Suppressor macrophage treated with lipopolysaccharide for 1 hour (primary cell): ENCODE results near the gene STK32C.
A peak's percentile ranks its signal among the peaks of the same experiment; 100 is the strongest.

Source experiments
- DNase-seq, 3 donors: peaks; one replicate each; pipeline ENCODE4 v3.0.0-alpha.2; 2020 to 2022

The STK32C gene

GRCh38 chr10:132264306-132264950 lies 43.3 kb downstream of the STK32C start:
- DNase-seq = no peak

- no peak for DNase-seq
Observed at GRCh38 chr10:132263866-132264265, 43.9 kb downstream of the STK32C start.

DNA sequence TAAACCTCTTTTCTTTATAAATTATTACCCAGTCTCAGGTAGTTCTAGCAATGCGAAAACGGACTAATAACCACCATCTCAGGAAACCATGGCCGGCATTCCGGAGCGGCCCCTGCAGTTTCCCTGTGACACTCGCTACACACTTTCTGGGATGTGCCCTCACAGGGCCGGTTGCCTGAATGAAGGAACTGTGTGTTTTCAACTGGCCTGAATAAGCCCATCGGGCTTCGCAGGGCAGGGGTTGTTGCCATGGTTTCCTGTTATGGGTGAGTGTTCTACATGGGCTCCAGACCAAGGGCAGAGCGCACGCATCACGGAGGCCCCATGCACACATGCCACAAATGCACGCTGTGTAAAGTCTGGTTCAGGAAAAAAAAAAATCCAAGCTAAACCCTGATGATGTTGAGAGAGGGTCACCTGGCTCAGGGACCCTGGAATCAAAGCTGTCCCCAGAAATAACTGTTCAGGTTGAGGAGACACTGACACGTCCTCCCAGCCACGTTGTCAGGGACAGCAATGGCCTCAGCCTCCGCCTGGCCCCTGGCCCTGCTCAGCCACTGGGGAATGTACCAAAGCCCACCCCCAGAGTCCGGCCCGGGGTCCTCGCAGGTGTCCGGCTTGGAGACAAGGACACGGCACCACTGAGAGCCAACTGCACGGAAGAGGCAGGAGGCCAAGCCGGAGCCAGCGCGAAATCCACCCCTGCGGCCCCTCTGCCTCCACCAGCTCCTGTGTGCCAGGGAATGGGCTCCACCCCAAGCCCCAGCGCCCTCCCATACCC lies 47.9 kb downstream of the STK32C start:
- no peak for DNase-seq

DNA sequence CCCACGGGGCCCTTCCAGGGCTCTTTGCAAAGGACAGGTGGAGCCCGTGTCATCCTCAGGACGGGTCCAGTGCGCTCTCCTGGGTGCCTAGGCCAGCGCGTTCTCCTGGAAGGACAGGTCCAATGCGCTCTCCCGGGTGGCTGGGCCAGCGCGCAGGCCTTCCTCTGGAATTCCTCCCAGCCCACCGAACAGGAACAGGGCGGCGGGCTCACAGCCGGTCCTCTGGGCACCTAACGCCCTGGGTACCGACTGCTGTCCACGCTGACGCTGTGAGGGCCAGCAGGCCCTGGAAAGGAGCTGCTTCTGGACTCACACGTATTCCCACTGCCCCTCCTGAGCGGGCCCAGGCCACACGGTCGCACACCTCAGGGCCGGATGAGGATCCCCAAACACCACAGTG lies 49.3 kb downstream of the STK32C start:
- no peak for DNase-seq

GRCh38 chr10:132257907-132258306 lies 49.8 kb downstream of the STK32C start:
- no peak for DNase-seq

- peak; percentile 37 to 60 (median 54) for DNase-seq
Observed at GRCh38 chr10:132257271-132257670, 50.5 kb downstream of the STK32C start.

- no peak for DNase-seq
Observed at GRCh38 chr10:132256866-132257265, 50.9 kb downstream of the STK32C start.

- no peak for DNase-seq
Observed at GRCh38 chr10:132255489-132256344, 52.0 kb downstream of the STK32C start.

- peak in 1 of 3 donors; percentile 24 for DNase-seq
Observed at GRCh38 chr10:132254841-132255240, 52.9 kb downstream of the STK32C start.

DNA sequence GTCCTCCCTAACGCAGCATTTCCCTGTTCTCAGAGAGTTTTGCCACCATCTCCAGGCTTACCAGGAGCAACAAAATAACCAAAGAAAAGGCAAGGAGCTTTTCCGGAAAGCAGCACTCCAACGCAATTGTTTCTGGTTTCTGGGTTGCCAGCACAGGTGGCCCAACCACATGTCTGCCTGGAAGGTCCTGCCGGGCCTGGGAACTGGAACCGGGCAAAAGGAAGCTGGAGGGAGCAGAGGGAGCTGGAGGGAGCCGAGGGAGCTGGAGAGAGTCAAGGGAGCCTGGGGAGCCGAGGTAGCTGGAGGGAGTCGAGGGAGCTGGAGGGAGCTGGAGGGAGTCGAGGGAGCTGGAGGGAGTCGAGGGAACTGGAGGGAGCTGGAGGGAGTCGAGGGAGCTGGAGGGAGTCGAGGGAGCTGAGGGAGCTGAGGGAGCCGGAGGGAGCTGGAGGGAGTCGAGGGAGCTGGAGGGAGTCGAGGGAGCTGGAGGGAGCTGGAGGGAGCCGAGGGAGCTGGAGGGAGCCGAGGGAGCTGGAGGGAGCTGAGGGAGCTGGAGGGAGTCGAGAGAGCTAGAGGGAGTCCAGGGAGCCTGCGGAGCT lies 54.6 kb downstream of the STK32C start:
- DNase-seq = no peak

DNA sequence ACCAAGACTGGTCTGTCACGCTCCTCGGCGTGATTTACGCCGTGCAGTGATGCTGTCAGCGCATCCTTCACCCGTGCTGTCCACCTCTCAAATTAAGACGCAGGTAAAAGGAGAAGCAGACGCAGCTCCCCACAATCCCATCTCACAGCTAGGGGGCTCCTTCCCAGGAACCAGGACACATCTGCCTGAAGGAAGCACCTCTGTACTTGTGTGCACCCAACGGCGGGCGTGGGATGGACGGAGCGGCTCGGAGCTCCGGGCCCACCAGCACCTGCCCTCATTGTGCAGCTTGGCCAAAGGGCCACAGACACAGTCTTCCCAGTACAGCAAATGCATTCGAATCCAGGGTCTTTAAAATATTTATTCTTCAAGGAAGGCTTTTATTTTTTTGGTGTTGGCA lies 55.3 kb downstream of the STK32C start:
- DNase-seq = no peak

- DNase-seq = no peak
Observed at GRCh38 chr10:132251928-132252327, 55.8 kb downstream of the STK32C start.

DNA sequence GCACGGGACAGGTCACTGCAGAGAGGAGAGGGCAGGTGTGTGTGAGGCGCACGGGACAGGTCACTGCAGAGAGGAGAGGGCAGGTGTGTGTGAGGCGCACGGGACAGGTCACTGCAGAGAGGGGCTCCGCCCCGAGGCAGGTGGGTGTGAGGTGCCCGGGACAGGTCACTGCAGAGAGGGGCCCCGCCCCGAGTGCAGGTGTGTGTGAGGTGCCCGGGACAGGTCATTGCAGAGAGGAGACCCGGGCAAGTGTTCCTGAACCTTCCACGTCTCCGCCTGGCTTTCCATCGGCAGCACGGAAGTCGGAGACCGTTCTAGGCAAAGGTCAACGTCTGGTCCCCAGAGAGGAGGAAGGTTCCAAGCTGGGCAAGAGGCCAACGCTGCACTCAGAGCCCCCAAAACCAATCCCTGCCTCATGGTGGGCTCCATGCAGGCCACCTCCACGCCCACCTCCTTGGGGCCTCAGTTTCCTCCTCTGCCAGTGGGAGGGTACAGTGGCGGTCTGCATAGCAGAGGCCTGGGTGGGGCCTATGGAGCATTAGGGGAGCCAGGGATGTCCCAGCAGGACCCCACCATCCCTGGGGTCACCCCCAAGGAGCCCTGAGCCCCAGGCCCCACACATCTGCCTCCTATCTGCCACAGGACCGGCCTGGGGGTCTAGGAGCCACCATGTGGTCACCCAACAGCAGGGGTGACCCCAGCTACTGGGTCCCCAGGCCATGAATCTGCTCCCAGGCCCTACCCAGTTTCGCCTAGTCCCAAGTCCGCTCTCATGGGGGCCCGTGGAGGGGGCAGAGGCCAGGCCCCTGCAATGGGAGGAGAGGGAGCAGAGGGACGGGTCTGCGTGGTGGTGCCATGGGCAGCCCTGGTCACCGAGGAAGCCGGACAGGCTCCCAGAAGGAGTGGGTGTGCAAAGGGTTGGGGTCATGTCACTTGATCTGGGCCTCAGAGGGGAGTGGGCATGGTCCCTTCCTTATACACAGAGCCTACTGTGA lies 57.0 kb downstream of the STK32C start:
- no peak for DNase-seq

- no peak for DNase-seq
Observed at GRCh38 chr10:132249824-132250375, 57.9 kb downstream of the STK32C start.

GRCh38 chr10:132249226-132249724 lies 58.5 kb downstream of the STK32C start:
- DNase-seq = no peak

DNA sequence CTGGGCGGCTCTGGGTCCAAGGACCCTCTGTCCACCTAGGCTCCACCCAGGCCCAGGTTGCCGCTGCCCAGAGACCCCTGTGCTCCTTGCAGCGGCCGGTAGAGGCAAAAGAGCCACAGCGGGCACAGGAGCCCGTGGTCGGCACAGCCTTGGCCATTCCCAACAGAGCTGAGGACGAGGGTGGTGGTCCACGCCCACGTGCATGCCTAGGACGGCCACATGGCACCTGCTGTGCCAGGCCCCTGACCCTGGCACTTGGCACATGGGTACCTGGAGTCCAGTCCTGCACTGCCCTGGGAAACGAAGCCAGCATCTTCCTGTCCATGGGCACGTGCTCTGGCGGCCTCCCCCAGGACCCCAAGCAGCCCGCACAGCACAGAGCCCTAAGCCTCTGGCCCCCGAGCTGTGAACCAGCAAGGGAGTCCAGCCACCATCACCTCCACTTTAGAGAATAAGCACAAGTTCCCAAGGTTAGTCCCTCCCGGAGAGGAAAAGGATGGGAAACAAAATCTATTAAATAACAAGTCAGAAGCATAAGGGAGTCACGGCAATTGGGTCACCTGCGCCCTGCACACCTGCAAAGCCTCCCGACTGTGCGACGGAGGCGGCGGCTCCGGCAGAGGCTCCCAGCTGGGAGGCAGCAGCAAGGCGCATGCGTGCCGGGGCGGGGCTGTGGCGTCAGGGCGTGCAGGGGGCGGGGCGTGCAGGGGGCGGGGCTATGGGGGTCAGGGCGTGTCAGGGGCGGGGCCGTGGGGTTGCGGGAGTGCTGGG lies 59.1 kb downstream of the STK32C start:
- DNase-seq = peak; percentile 29 to 73 (median 64)

- no peak for DNase-seq
Observed at GRCh38 chr10:132247943-132248342, 59.8 kb downstream of the STK32C start.

DNA sequence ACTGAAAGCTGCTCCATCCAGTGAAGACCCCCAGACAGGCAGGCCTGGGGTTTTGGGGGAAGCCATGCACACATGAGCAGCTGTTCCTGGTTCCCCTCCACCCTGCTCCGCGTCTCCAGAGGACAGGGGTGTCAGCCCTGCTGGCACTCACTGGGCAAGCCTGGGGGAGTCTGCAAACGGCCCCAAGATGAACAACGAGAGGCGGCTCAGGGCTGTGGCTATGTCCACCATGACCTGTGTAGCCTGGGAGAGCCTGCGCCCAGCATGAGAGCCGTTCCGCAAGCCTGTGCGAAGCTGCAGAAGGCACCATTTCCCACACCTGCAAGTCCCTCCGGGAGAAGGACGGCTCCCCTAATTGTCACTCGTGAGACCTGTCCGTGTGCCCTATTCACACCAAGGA lies 61.5 kb downstream of the STK32C start:
- DNase-seq = no peak

DNA sequence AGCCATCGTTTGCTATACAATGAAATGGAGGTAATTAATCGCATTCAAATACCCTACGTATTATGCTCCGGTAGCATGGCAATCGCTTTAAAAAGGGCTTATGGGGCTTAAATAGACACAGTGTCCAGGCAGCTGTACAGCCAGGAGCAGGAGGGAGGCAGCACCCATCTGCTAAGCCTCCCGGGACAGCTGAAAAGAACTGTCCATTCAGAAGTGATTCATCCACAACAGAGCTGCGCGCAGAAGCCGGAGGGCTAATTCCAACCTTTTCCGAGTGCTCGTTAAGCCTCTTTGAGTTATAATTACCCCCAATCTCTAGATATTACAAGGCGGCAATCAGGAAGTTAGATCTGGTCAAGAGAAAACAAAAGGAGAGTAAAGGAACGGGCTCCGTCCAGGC lies 62.7 kb downstream of the STK32C start:
- DNase-seq = no peak

DNA sequence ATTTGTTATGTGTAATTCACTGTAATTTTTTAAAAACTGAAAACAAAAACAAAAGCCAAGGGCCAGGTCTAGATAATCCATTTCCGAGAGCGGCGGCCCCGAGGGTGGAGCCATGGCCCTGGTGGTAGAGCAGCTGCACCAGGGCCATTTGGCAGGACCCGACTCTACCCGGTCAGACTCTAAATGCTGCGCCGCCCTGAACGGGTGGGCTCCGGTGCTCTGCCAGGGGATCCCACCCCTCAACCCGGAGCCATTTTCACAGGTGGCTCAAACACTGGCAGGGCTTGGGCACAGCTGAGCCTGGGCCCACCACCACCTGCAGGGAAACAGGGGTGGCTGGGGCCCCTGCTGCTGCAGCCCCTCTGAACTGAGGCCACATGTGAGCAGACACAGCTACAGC lies 64.1 kb downstream of the STK32C start:
- DNase-seq = no peak

GRCh38 chr10:132243141-132243540 lies 64.6 kb downstream of the STK32C start:
- DNase-seq = no peak
